T-cell (primary cell): ENCODE data around the gene MRAP. TPM values are rescaled to one million over a fixed set of nuclear protein-coding genes. Genes with fewer than 3 reads are reported as not detected.
A peak's percentile ranks its signal among the peaks of the same experiment; 100 is the strongest.
"Not testable (repeated sequence)": the region's sequence is repeated elsewhere in the genome, so short reads cannot be mapped to it uniquely, and the experiment has no call there.

Source experiments
- ATAC-seq, 4 experiments: fragments of 200-7000 bp in 3 of 4; fragments of 150-1000 bp in 1 of 4; cut with Tn5 transposase; replicated peaks in 1 of 4; 1 replicate in 3 of 4; 2 replicates in 1 of 4; pipeline ENCODE4 v1.10.0; 2021; ENCODE audit warnings: moderate library complexity in 3 of 4, mild to moderate bottlenecking in 2 of 4, moderate number of reproducible peaks in 1 of 4
- CTCF ChIA-PET, 2 donors: fragments of 300-600 bp; sonication (Branson Sonifier 250); formaldehyde crosslinking; loops; one replicate each; lab custom pipeline; 2022; ENCODE audit warnings: antibody characterized with exemption in 2 of 2; lab: Charles Lee
- POLR2A ChIA-PET, 2 donors: fragments of 300-600 bp; sonication (Branson Sonifier 250); formaldehyde crosslinking; loops; one replicate each; lab custom pipeline; 2022; ENCODE audit warnings: antibody characterized with exemption in 2 of 2; lab: Charles Lee
- DNase-seq, 35 experiments: peaks; one replicate each; pipeline versions ENCODE4 v3.0.0 to v3.0.0-alpha.2; 2013 to 2023
- H3K27ac ChIP-seq: one replicate; pipeline ENCODE4 v1.5.1; 2013; ENCODE audit warnings: low read length
- H3K27me3 ChIP-seq, 2 experiments: replicated peaks in 1 of 2; 1 replicate in 1 of 2; 2 replicates in 1 of 2; pipeline versions ENCODE4 v1.6.1 to v1.7.0; 2013; ENCODE audit warnings: low read length in 1 of 2, mixed read lengths in 1 of 2; ENCODE audit not compliant: control insufficient read depth in 2 of 2, insufficient read depth in 2 of 2; ENCODE audit errors: extremely low read depth in 1 of 2
- H3K36me3 ChIP-seq, 2 donors: 1 replicate in 1 of 2; 2 replicates in 1 of 2; pipeline versions ENCODE4 v1.6.1 to v1.7.0; 2013; ENCODE audit warnings: low read length in 1 of 2; ENCODE audit not compliant: control insufficient read depth in 2 of 2, insufficient read depth in 1 of 2; ENCODE audit errors: extremely low read depth in 1 of 2
- H3K4me1 ChIP-seq, 2 experiments: 1 replicate in 1 of 2; 2 replicates in 1 of 2; pipeline versions ENCODE4 v1.6.1 to v1.7.0; 2013; ENCODE audit warnings: low read length in 2 of 2, mixed read lengths in 1 of 2; ENCODE audit not compliant: insufficient read depth in 2 of 2, control insufficient read depth in 1 of 2; ENCODE audit errors: extremely low read depth in 1 of 2
- H3K4me3 ChIP-seq, 2 donors: 1 replicate in 1 of 2; 2 replicates in 1 of 2; pipeline versions ENCODE4 v1.5.1 to v1.7.0; 2013; ENCODE audit warnings: mild to moderate bottlenecking in 2 of 2, low read length in 1 of 2, moderate library complexity in 1 of 2; ENCODE audit not compliant: control insufficient read depth in 1 of 2; ENCODE audit errors: extremely low read depth in 1 of 2
- H3K9me3 ChIP-seq: 2 replicates; pipeline ENCODE4 v1.7.0; 2013
- H3K27ac Mint-ChIP-seq, 2 donors: one replicate each; pipeline ENCODE4 v1.8.0; 2020 to 2021; ENCODE audit warnings: mild to moderate bottlenecking in 2 of 2, mixed read lengths in 2 of 2
- H3K27me3 Mint-ChIP-seq, 2 donors: one replicate each; pipeline ENCODE4 v1.8.0; 2021 to 2022; ENCODE audit warnings: mixed read lengths in 2 of 2
- H3K36me3 Mint-ChIP-seq: one replicate; pipeline ENCODE4 v1.8.0; 2021; ENCODE audit warnings: mixed read lengths
- H3K4me1 Mint-ChIP-seq, 3 donors: one replicate each; pipeline ENCODE4 v1.8.0; 2020 to 2022; ENCODE audit warnings: mixed read lengths in 3 of 3, mild to moderate bottlenecking in 1 of 3
- H3K4me3 Mint-ChIP-seq, 3 donors: one replicate each; pipeline ENCODE4 v1.8.0; 2020 to 2022; ENCODE audit warnings: mild to moderate bottlenecking in 3 of 3, mixed read lengths in 3 of 3, moderate library complexity in 3 of 3
- H3K9me3 Mint-ChIP-seq, 3 donors: one replicate each; pipeline ENCODE4 v1.8.0; 2020 to 2022; ENCODE audit warnings: mixed read lengths in 3 of 3
- WGBS: methylation state at CpG from one replicate; pipeline ENCODE4 v1.1.5; 2013; ENCODE audit warnings: missing lambda C conversion rate; ENCODE audit not compliant: insufficient coverage; 5-methylcytosine and 5-hydroxymethylcytosine counted together
- total RNA-seq, 35 experiments: library from RNA in 6 of 35; stranded (reverse) in 6 of 35; fragments of 120-200 nt in 1 of 35; gene quantifications; one replicate each; pipeline versions ENCODE4 v1.2.1 to v1.2.4 and lab custom pipeline; 2013 to 2026

MRAP gene
- total RNA-seq, 5 donors from 2014 or later (not counting 1 experiment from before 2014, with no cell fraction given) = not detected

GRCh38 chr21:32257962-32258785, 40.5 kb upstream of the MRAP start:
- no peaks in the 10 kb centered on the region for H3K9me3 Mint-ChIP-seq
- H3K27ac Mint-ChIP-seq = no peak overlapping the region
- POLR2A ChIA-PET = no interaction called here
- H3K27me3 ChIP-seq = peaks cover 0 to 9% of the 10 kb centered on the region in 2 experiments
- H3K36me3 Mint-ChIP-seq = no peaks in the 10 kb centered on the region
- no peaks in the 10 kb centered on the region for H3K9me3 ChIP-seq
- 66% methylated on average over 11 of the region's 16 CpGs for WGBS
- CTCF ChIA-PET = interaction anchor here in 1 of 2 donors (1.4 kb wide), 1 partner anchor 393 kb away, joined by 4 read pairs; no protein-coding TSS in a partner anchor
- peak in 14 of 35 experiments; percentile 3 to 39 (median 9) for DNase-seq
- no peak overlapping the region for H3K27ac ChIP-seq
- no peak for ATAC-seq
- no peak overlapping the region for H3K4me3 Mint-ChIP-seq
- H3K4me1 Mint-ChIP-seq = no peaks in the 10 kb centered on the region
- no peak overlapping the region for H3K4me3 ChIP-seq
- H3K4me1 ChIP-seq = no peaks in the 10 kb centered on the region
- H3K27me3 Mint-ChIP-seq = peaks cover 0 to 5% of the 10 kb centered on the region in 2 donors
- H3K36me3 ChIP-seq = no peaks in the 10 kb centered on the region

DNA sequence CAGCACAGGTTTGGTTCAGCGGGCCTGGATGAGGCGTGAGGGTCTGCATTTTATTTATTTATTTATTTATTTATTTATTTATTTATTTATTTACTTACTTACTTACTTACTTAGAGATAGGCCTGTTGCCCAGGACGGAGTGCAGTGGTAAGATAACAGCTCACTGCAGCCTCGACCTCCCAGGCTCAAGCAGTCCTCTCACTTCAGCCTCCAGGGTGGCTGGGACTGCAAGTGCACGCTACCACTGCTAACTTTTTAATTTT, 39.9 kb upstream of the MRAP start:
- H3K4me1 Mint-ChIP-seq, DNase-seq, H3K27me3 ChIP-seq, H3K4me1 ChIP-seq, H3K36me3 Mint-ChIP-seq, H3K4me3 ChIP-seq, H3K36me3 ChIP-seq, CTCF ChIA-PET, H3K27ac Mint-ChIP-seq, H3K9me3 Mint-ChIP-seq, H3K9me3 ChIP-seq, H3K27ac ChIP-seq, H3K4me3 Mint-ChIP-seq, POLR2A ChIA-PET, H3K27me3 Mint-ChIP-seq, ATAC-seq: not testable (repeated sequence)
- WGBS = 89% methylated on average over 3 of the region's 5 CpGs

- Mint-ChIP-seq H3K27ac (no peak overlapping the region), H3K4me1 (no peaks in the 10 kb centered on the region), H3K9me3 (no peaks in the 10 kb centered on the region), H3K4me3 (no peak overlapping the region), H3K27me3 (no peaks in the 10 kb centered on the region), H3K36me3 (no peaks in the 10 kb centered on the region)
- no peak overlapping the region for H3K4me3 ChIP-seq
- ChIA-PET POLR2A (no interaction called here), CTCF (interaction anchor here in 1 of 2 donors (0.6 to 0.7 kb wide), 2 partner anchors 480 to 1431 kb away, joined by 4 read pairs; no protein-coding TSS in a partner anchor)
- DNase-seq (no peak), ATAC-seq (no peak)
- H3K9me3 ChIP-seq = no peaks in the 10 kb centered on the region
- no peak overlapping the region for H3K27ac ChIP-seq
- no peaks in the 10 kb centered on the region for H3K36me3 ChIP-seq
- WGBS = 80% methylated on average over 1 of the region's 2 CpGs
- no peaks in the 10 kb centered on the region for H3K4me1 ChIP-seq
- peaks cover 0 to 5% of the 10 kb centered on the region in 2 experiments for H3K27me3 ChIP-seq
These were observed 38.5 kb upstream of the MRAP start for GRCh38 chr21:32260130-32260529.

DNA sequence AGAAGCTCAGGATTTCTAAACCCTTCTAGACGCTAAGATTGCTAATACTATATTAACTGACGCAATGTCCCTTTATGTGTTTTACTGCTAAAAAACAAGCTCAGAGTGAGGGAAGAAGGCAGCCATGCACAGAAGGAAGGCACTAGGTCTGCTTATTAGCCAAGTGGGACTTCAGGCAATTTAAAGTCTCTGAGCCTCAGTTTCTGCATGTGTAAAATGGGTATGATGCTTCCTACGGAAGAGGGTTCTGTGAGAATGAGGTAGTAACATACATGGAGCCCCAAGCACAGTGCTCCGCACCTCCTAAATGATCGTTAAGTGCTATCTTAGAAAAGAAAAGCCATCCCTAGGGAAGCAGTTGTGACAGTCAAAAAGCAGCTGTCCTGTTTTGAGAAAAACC, 36.7 kb upstream of the MRAP start:
- no peak overlapping the region for H3K4me3 ChIP-seq
- Mint-ChIP-seq H3K27ac (no peak overlapping the region), H3K4me3 (no peak overlapping the region), H3K4me1 (no peaks in the 10 kb centered on the region), H3K36me3 (peaks cover 6% of the 10 kb centered on the region), H3K9me3 (no peaks in the 10 kb centered on the region), H3K27me3 (no peaks in the 10 kb centered on the region)
- 100% methylated on average over 5 of the region's 5 CpGs for WGBS
- H3K36me3 ChIP-seq = peaks cover 0 to 4% of the 10 kb centered on the region in 2 donors
- ATAC-seq (no peak), DNase-seq (no peak)
- no peak overlapping the region for H3K27ac ChIP-seq
- ChIA-PET CTCF (interaction anchor here in 1 of 2 donors (0.6 kb wide), 1 partner anchor 21 kb away, joined by 5 read pairs; no protein-coding TSS in a partner anchor), POLR2A (no interaction called here)
- H3K9me3 ChIP-seq = no peaks in the 10 kb centered on the region
- H3K27me3 ChIP-seq = peaks cover 0 to 3% of the 10 kb centered on the region in 2 experiments
- no peaks in the 10 kb centered on the region for H3K4me1 ChIP-seq

DNA sequence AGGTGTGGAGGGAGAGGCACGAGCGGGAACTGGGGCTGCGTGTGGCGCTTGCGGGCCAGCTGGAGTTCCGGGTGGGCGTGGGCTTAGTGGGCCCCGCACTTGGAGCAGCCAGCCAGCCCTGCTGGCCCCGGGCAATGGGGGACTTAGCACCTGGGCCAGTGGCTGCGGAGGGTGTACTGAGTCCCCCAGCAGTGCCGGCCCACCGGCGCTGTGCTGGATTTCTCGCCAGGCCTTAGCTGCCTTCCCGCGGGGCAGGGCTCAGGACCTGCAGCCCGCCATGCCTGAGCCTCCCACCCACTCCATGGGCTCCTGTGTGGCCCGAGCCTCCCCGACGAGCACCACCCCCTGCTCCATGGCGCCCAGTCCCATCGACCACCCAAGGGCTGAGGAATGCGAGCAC, 33.3 kb upstream of the MRAP start:
- H3K9me3 Mint-ChIP-seq, H3K4me3 ChIP-seq, H3K27me3 ChIP-seq, H3K9me3 ChIP-seq, DNase-seq, H3K27ac ChIP-seq, H3K27ac Mint-ChIP-seq, ATAC-seq, CTCF ChIA-PET, POLR2A ChIA-PET, H3K4me3 Mint-ChIP-seq, H3K4me1 ChIP-seq, H3K27me3 Mint-ChIP-seq, H3K4me1 Mint-ChIP-seq: not testable (repeated sequence)
- peaks cover 0 to 19% of the 10 kb centered on the region in 2 donors for H3K36me3 ChIP-seq
- H3K36me3 Mint-ChIP-seq = peaks cover 25% of the 10 kb centered on the region
- 97% methylated on average over 9 of the region's 23 CpGs for WGBS

- DNase-seq = no peak
- peaks cover 0 to 35% of the 10 kb centered on the region in 2 donors for H3K36me3 ChIP-seq
- WGBS = no CpG with 5 or more reads among the region's 4 CpGs
- H3K4me1 ChIP-seq = no peaks in the 10 kb centered on the region
- no peaks in the 10 kb centered on the region for H3K27me3 ChIP-seq
- peaks cover 0 to 4% (median 2%) of the 10 kb centered on the region in 3 donors for H3K4me1 Mint-ChIP-seq
- POLR2A ChIA-PET = interaction anchor here in 1 of 2 donors (0.6 kb wide), 1 partner anchor 8 kb away, joined by 3 read pairs; no protein-coding TSS in a partner anchor
- no peak overlapping the region for H3K27ac Mint-ChIP-seq
- no peaks in the 10 kb centered on the region for H3K9me3 ChIP-seq
- no peak for ATAC-seq
- CTCF ChIA-PET = no interaction called here
- no peak overlapping the region for H3K4me3 ChIP-seq
- H3K27ac ChIP-seq = no peak overlapping the region
- H3K36me3 Mint-ChIP-seq = peaks cover 40% of the 10 kb centered on the region
- no peak overlapping the region for H3K4me3 Mint-ChIP-seq
- no peaks in the 10 kb centered on the region for H3K9me3 Mint-ChIP-seq
- H3K27me3 Mint-ChIP-seq = no peaks in the 10 kb centered on the region
These were observed 27.9 kb upstream of the MRAP start for GRCh38 chr21:32270748-32271147.
